ENCODE measurements around the gene TCN2.

DNA sequence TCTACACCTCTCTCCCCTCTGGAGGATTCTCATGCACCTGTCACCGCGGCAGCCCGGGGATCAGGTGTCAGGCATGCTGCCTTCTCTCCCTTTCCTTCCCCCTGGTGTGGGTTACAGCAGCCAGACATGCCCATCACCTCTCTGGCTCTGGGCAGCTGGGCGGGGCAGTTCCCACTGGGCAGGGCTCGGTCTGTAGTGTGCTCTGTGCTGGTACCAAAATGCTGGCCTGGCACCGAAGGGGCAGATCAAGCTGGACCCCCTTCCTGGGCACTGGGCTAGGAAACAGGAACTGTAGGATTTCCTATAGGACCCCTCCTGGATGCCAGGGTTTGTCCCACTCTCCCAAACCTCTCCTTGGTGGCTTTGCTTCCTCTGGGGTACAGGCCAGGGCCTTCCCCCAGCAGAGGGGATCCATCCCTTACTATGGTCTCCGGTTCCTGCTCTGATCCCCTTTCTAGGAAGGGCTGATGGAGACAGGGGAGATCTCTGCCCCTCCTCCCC, 33.3 kb upstream of the TCN2 start:
- no peak for TF ChIP-seq EZH2 (IDR thresholded peaks at IDR 0.05; ENCODE audit: borderline replicate concordance, low read depth, low read length, severe bottlenecking)
- TF ChIP-seq, protein P1, sequence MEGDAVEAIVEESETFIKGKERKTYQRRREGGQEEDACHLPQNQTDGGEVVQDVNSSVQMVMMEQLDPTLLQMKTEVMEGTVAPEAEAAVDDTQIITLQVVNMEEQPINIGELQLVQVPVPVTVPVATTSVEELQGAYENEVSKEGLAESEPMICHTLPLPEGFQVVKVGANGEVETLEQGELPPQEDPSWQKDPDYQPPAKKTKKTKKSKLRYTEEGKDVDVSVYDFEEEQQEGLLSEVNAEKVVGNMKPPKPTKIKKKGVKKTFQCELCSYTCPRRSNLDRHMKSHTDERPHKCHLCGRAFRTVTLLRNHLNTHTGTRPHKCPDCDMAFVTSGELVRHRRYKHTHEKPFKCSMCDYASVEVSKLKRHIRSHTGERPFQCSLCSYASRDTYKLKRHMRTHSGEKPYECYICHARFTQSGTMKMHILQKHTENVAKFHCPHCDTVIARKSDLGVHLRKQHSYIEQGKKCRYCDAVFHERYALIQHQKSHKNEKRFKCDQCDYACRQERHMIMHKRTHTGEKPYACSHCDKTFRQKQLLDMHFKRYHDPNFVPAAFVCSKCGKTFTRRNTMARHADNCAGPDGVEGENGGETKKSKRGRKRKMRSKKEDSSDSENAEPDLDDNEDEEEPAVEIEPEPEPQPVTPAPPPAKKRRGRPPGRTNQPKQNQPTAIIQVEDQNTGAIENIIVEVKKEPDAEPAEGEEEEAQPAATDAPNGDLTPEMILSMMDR (IDR thresholded peaks at IDR 0.05; ENCODE audit: borderline replicate concordance, extremely low read depth, low read length, poor library complexity, severe bottlenecking) = no peak

Measured in DND-41 (cell line).